ENCODE results near the gene RHBG. TPM values are rescaled to one million over a fixed set of nuclear protein-coding genes. Genes with fewer than 3 reads are reported as not detected.
A peak's percentile ranks its signal among the peaks of the same experiment; 100 is the strongest.

RHBG gene
- total RNA-seq, 1 experiment from 2014 or later: not detected

DNA sequence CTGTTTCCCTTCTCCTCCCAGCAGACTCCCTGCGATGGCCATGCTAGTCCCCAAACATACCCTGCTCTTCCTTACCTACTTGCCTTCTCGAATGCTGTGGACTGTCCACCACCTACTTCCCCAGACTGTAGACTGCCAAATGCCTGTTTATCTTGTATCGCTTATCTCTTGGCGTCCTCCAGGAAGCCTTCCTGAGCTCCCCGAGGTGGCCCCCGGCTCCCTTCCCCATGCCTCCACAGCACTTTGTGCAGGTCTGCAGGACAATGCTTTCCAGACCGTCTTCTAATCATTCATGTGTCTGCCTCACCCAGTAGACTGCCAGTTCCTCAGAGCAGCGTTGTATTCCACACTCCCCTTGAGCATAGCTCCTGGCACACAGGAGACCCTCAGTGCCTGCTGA lies 41.7 kb downstream of the RHBG start:
- H3K27me3 ChIP-seq: peaks cover 50% of the 10 kb centered on the region
- no peak for DNase-seq
- no peak overlapping the region for H3K4me3 ChIP-seq
- H3K36me3 ChIP-seq: no peaks in the 10 kb centered on the region
- H3K9me3 ChIP-seq: no peaks in the 10 kb centered on the region

- Histone ChIP-seq H3K4me3 (no peak overlapping the region), H3K9me3 (no peaks in the 10 kb centered on the region), H3K27me3 (peaks cover 49% of the 10 kb centered on the region), H3K36me3 (no peaks in the 10 kb centered on the region)
- no peak for DNase-seq
Observed at GRCh38 chr1:156412653-156413321, 43.8 kb downstream of the RHBG start.

DNA sequence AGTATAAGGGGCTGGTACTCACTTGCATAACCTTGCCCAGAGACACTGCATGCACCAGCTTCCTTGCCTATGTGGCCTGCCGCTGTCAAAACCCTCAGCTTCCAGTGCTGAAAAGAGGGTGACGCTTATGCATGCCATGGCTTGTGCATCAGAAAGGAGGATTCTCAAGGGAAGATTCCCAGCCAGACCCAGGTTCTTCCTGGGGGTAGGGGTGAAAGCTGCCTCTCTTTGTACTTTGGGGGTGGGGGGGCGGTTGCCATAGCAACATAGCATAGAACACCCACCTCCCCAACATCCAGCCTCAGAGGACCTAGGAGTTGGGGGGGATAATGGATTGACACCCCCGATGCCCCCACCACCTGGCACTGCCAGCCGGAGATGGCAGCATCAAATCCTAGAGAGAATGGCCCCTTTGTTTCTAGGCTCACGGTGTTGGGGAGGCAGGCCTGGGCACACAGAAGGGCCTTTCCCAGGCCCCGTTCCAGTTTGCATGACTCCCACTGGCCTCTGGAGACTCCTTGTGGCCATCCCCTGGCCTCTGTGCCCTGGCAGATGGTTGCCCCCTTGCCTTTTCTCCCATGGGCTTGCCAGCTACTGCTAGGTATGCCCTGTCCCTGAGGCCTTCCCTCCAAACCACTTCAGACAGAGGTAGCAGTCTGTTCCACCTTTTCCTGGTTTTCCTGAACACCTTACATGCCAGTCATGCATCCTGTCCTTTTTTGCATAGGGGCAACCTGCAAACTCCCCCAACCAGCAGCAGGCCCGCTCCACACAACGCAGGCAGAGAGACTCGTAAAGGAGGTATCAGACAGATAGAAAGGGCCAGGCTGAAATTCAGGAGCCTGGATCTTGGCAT lies 44.6 kb downstream of the RHBG start:
- H3K27me3 ChIP-seq: peaks cover 42% of the 10 kb centered on the region
- H3K9me3 ChIP-seq: no peaks in the 10 kb centered on the region
- no peaks in the 10 kb centered on the region for H3K36me3 ChIP-seq
- no peak for DNase-seq
- H3K4me3 ChIP-seq: no peak overlapping the region

GRCh38 chr1:156414461-156415064 lies 45.6 kb downstream of the RHBG start:
- no peak for DNase-seq
- no peak overlapping the region for H3K4me3 ChIP-seq
- H3K36me3 ChIP-seq: no peaks in the 10 kb centered on the region
- H3K27me3 ChIP-seq: peaks cover 48% of the 10 kb centered on the region
- H3K9me3 ChIP-seq: no peaks in the 10 kb centered on the region

DNA sequence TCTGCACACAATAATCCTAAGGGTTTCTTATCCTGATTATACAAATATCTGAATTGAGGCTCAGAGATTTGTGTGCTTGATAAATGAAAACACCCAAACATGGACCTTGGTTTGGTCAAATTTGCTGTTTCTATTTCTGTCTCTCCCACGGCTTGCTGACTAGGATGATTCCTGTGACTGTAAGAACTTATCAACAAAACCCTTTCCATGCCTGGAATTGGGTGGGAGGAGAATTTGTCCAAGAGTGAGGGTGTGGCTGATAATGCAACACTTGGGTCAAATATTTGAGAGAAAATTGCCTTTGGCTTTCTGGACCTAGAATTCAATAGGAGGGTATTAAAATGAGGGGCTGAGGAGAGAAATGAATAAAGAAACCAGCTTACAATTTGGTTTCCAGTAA lies 48.0 kb downstream of the RHBG start:
- no peaks in the 10 kb centered on the region for H3K36me3 ChIP-seq
- no peak for DNase-seq
- peaks cover 66% of the 10 kb centered on the region for H3K27me3 ChIP-seq
- no peaks in the 10 kb centered on the region for H3K9me3 ChIP-seq
- H3K4me3 ChIP-seq: no peak overlapping the region

GRCh38 chr1:156417401-156418020 lies 48.5 kb downstream of the RHBG start:
- no peak for DNase-seq
- no peak overlapping the region for H3K4me3 ChIP-seq
- no peaks in the 10 kb centered on the region for H3K36me3 ChIP-seq
- no peaks in the 10 kb centered on the region for H3K9me3 ChIP-seq
- peaks cover 69% of the 10 kb centered on the region for H3K27me3 ChIP-seq

DNA sequence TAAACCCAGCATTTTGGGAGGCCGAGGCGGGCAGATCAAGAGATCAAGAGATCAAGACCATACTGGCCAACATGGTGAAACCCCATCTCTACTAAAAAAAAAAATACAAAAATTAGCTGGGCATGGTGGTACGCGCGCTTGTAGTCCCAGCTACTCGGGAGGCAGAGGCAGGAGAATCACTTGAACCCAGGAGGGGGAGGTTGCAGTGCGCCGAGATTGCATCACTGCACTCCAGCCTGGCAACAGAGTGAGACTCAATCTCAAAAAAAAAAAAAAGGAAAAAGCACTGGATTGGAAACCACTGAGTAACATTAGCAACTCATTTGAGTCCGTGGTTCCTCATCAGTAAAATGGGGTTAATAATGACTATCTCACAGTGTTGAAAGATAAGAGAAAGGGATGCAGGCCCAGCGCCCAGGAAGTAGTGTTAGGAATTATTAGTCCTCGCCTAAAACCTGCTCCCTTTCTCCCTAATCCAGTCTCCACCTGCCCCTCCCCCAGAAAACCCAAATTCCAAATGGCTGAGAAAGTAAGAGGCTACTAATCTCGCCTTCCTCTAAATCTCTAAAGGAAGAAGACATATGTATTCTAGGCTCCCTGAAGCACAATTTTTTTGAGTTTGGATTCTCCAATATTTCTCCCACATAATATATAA lies 49.5 kb downstream of the RHBG start:
- H3K27me3 ChIP-seq: peaks cover 80% of the 10 kb centered on the region
- no peaks in the 10 kb centered on the region for H3K36me3 ChIP-seq
- no peaks in the 10 kb centered on the region for H3K9me3 ChIP-seq
- no peak overlapping the region for H3K4me3 ChIP-seq
- DNase-seq: no peak

GRCh38 chr1:156419854-156420204 lies 50.8 kb downstream of the RHBG start:
- no peak overlapping the region for H3K4me3 ChIP-seq
- peaks cover 82% of the 10 kb centered on the region for H3K27me3 ChIP-seq
- no peaks in the 10 kb centered on the region for H3K36me3 ChIP-seq
- DNase-seq: no peak
- H3K9me3 ChIP-seq: no peaks in the 10 kb centered on the region

DNA sequence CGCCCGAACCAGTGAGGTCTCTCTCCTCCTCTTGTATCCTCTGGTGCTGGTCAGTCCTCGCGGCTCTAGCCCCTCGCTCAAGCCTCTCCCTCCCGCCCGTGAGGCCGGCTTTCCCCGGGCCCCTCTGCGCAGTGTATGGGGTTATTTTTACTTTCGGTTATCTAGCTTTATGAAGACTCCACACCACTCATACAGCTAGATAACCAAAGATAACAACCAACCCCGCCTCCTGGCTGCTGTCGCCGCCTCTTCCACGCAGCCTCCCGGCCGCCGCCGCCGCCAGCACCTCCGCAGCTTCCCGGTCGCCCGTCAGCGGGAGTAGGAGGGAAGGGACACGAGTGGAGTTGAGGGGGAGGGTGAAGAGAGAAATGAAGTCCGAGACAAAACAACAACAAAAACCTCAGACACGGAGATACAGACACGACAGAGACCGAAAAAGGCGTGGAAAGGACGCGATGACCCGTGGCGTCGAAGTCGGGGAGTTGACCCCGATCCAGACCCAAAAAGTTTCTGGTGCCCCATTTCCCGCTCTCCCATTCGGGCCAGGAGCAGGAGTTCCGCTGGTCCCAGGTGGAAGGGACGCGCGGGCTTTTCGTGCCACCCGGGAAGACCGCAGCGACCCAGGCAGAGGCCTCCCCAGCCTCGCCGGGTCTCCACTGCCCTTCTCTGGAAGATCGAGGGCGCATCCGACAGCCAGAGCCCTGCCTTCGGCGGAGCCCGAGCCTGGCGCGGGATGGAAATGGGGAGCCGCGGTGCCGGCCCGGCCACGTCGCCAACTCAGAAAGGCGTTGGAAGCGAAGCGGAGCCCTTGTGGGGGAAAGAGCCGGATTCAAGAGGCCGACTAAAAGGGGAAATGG lies 51.4 kb downstream of the RHBG start:
- no peaks in the 10 kb centered on the region for H3K9me3 ChIP-seq
- no peak overlapping the region for H3K4me3 ChIP-seq
- no peaks in the 10 kb centered on the region for H3K36me3 ChIP-seq
- H3K27me3 ChIP-seq: peaks cover 81% of the 10 kb centered on the region
- DNase-seq: no peak

GRCh38 chr1:156421062-156421938 lies 52.3 kb downstream of the RHBG start:
- peak; percentile 86 for DNase-seq
- Histone ChIP-seq H3K36me3 (no peaks in the 10 kb centered on the region), H3K27me3 (peaks cover 83% of the 10 kb centered on the region), H3K4me3 (peak overlapping the region; percentile 19; the same call in 1 of the 2 replicates), H3K9me3 (no peaks in the 10 kb centered on the region)

DNA sequence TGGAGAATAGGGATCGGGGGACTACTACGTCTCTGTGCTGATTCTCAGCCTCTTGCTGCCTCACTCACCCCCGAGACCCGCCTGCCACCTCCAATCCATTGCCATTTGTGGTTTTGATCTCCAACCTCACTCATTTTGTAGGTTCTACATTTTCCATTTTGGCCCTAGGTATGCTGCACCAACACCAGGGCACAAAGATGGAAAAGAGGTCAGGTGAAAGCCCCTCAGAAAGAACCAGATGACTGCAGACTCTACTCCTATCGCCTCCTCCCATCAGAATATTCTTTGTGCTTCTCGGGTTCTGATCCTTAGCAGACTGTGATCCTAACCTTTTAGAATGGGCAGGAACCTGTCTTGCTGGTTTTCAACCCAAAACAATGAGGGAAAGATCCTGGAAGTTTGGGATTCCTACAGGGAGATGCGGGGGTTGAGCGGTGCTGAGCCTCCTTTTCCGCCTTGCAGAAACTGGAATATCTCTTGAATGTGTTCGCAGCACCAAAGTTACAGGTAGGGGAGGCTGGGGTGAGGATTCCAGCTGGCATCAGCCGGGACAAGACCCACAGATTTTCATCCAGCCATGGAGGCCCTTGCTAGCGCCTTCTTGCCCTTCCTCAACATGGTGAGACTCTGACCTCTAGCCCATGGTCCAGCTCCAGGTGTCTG lies 53.1 kb downstream of the RHBG start:
- Histone ChIP-seq H3K4me3 (peak overlapping the region; percentile 19; the same call in 1 of the 2 replicates), H3K9me3 (no peaks in the 10 kb centered on the region), H3K27me3 (peaks cover 83% of the 10 kb centered on the region), H3K36me3 (no peaks in the 10 kb centered on the region)
- no peak for DNase-seq

GRCh38 chr1:156422602-156423091 lies 53.6 kb downstream of the RHBG start:
- Histone ChIP-seq H3K27me3 (peaks cover 84% of the 10 kb centered on the region), H3K4me3 (no peak overlapping the region), H3K36me3 (no peaks in the 10 kb centered on the region), H3K9me3 (no peaks in the 10 kb centered on the region)
- DNase-seq: no peak

GRCh38 chr1:156423422-156424352 lies 54.7 kb downstream of the RHBG start:
- peaks cover 94% of the 10 kb centered on the region for H3K27me3 ChIP-seq
- no peak overlapping the region for H3K4me3 ChIP-seq
- H3K9me3 ChIP-seq: no peaks in the 10 kb centered on the region
- no peak for DNase-seq
- H3K36me3 ChIP-seq: no peaks in the 10 kb centered on the region

All from MG63 (cell line).